ENCODE measurements around the gene RTBDN. TPM values are rescaled to one million over a fixed set of nuclear protein-coding genes. Genes with fewer than 3 reads are reported as not detected.

Gene RTBDN
- under 1 TPM in 1 of 2 donors, not detected in 1; 0.35 TPM for total RNA-seq

- no peak for DNase-seq
- H3K4me1 ChIP-seq = peaks cover 4% of the 10 kb centered on the region
- peaks cover 78% of the 10 kb centered on the region for H3K27me3 ChIP-seq
Observed at GRCh38 chr19:12834566-12834943, at the start of gene RTBDN. Gene RTBDN, minus strand, starts transcription at chr19:12834579. Its CDS starts 4,600 bp downstream, at chr19:12829979.

GRCh38 chr19:12882589-12882988 lies 48.2 kb upstream of the RTBDN start:
- Histone ChIP-seq H3K27me3 (no peaks in the 10 kb centered on the region), H3K4me1 (no peaks in the 10 kb centered on the region), H3K4me3 (no peak overlapping the region), H3K9ac (ENCODE audit: low read depth in 2 of 2, low read length in 2 of 2) (no peak overlapping the region), H3K9me3 (no peaks in the 10 kb centered on the region), H3K36me3 (no peaks in the 10 kb centered on the region), H3K27ac (no peak overlapping the region)
- intact Hi-C loops (cut with DNase I) = no loop called here
- no peak for TF ChIP-seq CTCF (IDR thresholded peaks at IDR 0.05)
- no peak for DNase-seq

More at GRCh38 chr19:12834566-12834943, at the start of gene RTBDN:
- Histone ChIP-seq H3K36me3 (no peaks in the 10 kb centered on the region), H3K4me3 (peak within 1 kb of the TSS; percentile 40), H3K27ac (no peak within 1 kb of the TSS), H3K9ac (ENCODE audit: low read depth in 2 of 2, low read length in 2 of 2) (no peak within 1 kb of the TSS), H3K9me3 (no peaks in the 10 kb centered on the region)
- intact Hi-C loops (cut with DNase I) = no loop called here
- no peak for TF ChIP-seq CTCF (IDR thresholded peaks at IDR 0.05)

GRCh38 chr19:12881172-12881808 lies 46.9 kb upstream of the RTBDN start, which contains the start of gene DNASE2:
Gene DNASE2, minus strand, starts transcription at chr19:12881449. Its CDS starts 74 bp downstream, at chr19:12881375.
- no peaks in the 10 kb centered on the region for H3K36me3 ChIP-seq
- H3K27ac ChIP-seq = peak within 1 kb of the TSS; percentile 78
- peak within 1 kb of the TSS; percentile 75 for H3K4me3 ChIP-seq
- no peaks in the 10 kb centered on the region for H3K27me3 ChIP-seq
- intact Hi-C loops (cut with DNase I) = no loop called here
- H3K9ac ChIP-seq (ENCODE audit: low read depth in 2 of 2, low read length in 2 of 2) = peak within 1 kb of the TSS; percentile 74 to 85
- no peak for TF ChIP-seq CTCF (IDR thresholded peaks at IDR 0.05)
- H3K4me1 ChIP-seq = no peaks in the 10 kb centered on the region
- peak; percentile 98 for DNase-seq
- no peaks in the 10 kb centered on the region for H3K9me3 ChIP-seq

GRCh38 chr19:12880551-12881171 lies 46.3 kb upstream of the RTBDN start:
- TF ChIP-seq CTCF (IDR thresholded peaks at IDR 0.05) = no peak
- Histone ChIP-seq H3K4me1 (no peaks in the 10 kb centered on the region), H3K9ac (ENCODE audit: low read depth in 2 of 2, low read length in 2 of 2) (peak overlapping the region; percentile 74 to 85), H3K27me3 (no peaks in the 10 kb centered on the region), H3K36me3 (no peaks in the 10 kb centered on the region), H3K27ac (peak overlapping the region; percentile 78), H3K4me3 (peak overlapping the region; percentile 75), H3K9me3 (no peaks in the 10 kb centered on the region)
- intact Hi-C loops (cut with DNase I) = no loop called here
- DNase-seq = peak; percentile 39

GRCh38 chr19:12875086-12875485 lies 40.7 kb upstream of the RTBDN start:
- H3K4me3 ChIP-seq = no peak overlapping the region
- H3K27me3 ChIP-seq = no peaks in the 10 kb centered on the region
- H3K4me1 ChIP-seq = no peaks in the 10 kb centered on the region
- no peak for DNase-seq
- H3K36me3 ChIP-seq = no peaks in the 10 kb centered on the region
- TF ChIP-seq CTCF (IDR thresholded peaks at IDR 0.05) = no peak
- no peak overlapping the region for H3K9ac ChIP-seq (ENCODE audit: low read depth in 2 of 2, low read length in 2 of 2)
- no peaks in the 10 kb centered on the region for H3K9me3 ChIP-seq
- intact Hi-C loops (cut with DNase I) = no loop called here
- no peak overlapping the region for H3K27ac ChIP-seq
